C4-2B (cell line): ENCODE results near the gene PDGFRA.

Source experiments
- CTCF ChIP-seq: fragments of 450-650 bp; conservative IDR thresholded peaks from 2 replicates; pipeline ENCODE4 v1.5.1; 2017; ENCODE audit warnings: mild to moderate bottlenecking
- ZFX ChIP-seq: fragments of 450-650 bp; IDR thresholded peaks from 2 replicates; pipeline ENCODE4 v1.6.1; 2017

- TF ChIP-seq CTCF (no peak), ZFX (no peak)
Measured at GRCh38 chr4:54226404-54227255, 2.5 kb upstream of the PDGFRA start.
